ENCODE measurements around the gene PEX14. TPM values are rescaled to one million over a fixed set of nuclear protein-coding genes. Genes with fewer than 3 reads are reported as not detected.
"Not testable (repeated sequence)": the region's sequence is repeated elsewhere in the genome, so short reads cannot be mapped to it uniquely, and the experiment has no call there.

The PEX14 gene
- total RNA-seq, 1 donor from 2014 or later = 21.6 TPM

- H3K27ac ChIP-seq = no peak overlapping the region
- DNase-seq (ENCODE audit: extremely low spot score in 2 of 2) = no peak
- H3K4me1 ChIP-seq = peaks cover 4% of the 10 kb centered on the region
- no peaks in the 10 kb centered on the region for H3K27me3 ChIP-seq
- no peak overlapping the region for H3K4me3 ChIP-seq
- H3K36me3 ChIP-seq = no peaks in the 10 kb centered on the region
- TF ChIP-seq POLR2A (IDR thresholded peaks at IDR 0.05) (no peak), CTCF (IDR thresholded peaks at IDR 0.05) (no peak), POLR2AphosphoS5 (IDR thresholded peaks at IDR 0.05; ENCODE audit: insufficient read depth in 1 of 2, low read depth in 1 of 2) (no peak)
- intact Hi-C loops (cut with DNase I) = no loop called here
- H3K9me3 ChIP-seq = no peaks in the 10 kb centered on the region
Measured at GRCh38 chr1:10502206-10502605, 27.5 kb downstream of the PEX14 start.

GRCh38 chr1:10504249-10504648, 29.5 kb downstream of the PEX14 start:
- intact Hi-C loops (cut with DNase I) = no loop called here
- DNase-seq (ENCODE audit: extremely low spot score in 2 of 2) = no peak

GRCh38 chr1:10506046-10506676, 31.4 kb downstream of the PEX14 start:
- H3K27ac ChIP-seq; H3K27me3 ChIP-seq; H3K36me3 ChIP-seq; H3K4me3 ChIP-seq; intact Hi-C loops (cut with DNase I); H3K9me3 ChIP-seq; DNase-seq (ENCODE audit: extremely low spot score in 2 of 2): not testable (repeated sequence)
- peaks cover 21% of the 10 kb centered on the region for H3K4me1 ChIP-seq

More at GRCh38 chr1:10504249-10504648, 29.5 kb downstream of the PEX14 start:
- peaks cover 4% of the 10 kb centered on the region for H3K4me1 ChIP-seq
- H3K27me3 ChIP-seq = no peaks in the 10 kb centered on the region
- H3K4me3 ChIP-seq = no peak overlapping the region
- no peaks in the 10 kb centered on the region for H3K36me3 ChIP-seq
- TF ChIP-seq CTCF (IDR thresholded peaks at IDR 0.05) (no peak), POLR2AphosphoS5 (IDR thresholded peaks at IDR 0.05; ENCODE audit: insufficient read depth in 1 of 2, low read depth in 1 of 2) (no peak), POLR2A (IDR thresholded peaks at IDR 0.05) (no peak)
- H3K9me3 ChIP-seq = no peaks in the 10 kb centered on the region
- no peak overlapping the region for H3K27ac ChIP-seq

- intact Hi-C loops (cut with DNase I) = no loop called here
- Histone ChIP-seq H3K36me3 (no peaks in the 10 kb centered on the region), H3K4me1 (peaks cover 26% of the 10 kb centered on the region), H3K9me3 (no peaks in the 10 kb centered on the region), H3K27ac (no peak overlapping the region), H3K4me3 (no peak overlapping the region), H3K27me3 (no peaks in the 10 kb centered on the region)
- no peak for TF ChIP-seq CTCF (IDR thresholded peaks at IDR 0.05)
- TF ChIP-seq POLR2AphosphoS5 (IDR thresholded peaks at IDR 0.05; ENCODE audit: insufficient read depth in 1 of 2, low read depth in 1 of 2) = no peak
- no peak for TF ChIP-seq POLR2A (IDR thresholded peaks at IDR 0.05)
- DNase-seq (ENCODE audit: extremely low spot score in 2 of 2) = no peak
Measured at GRCh38 chr1:10506677-10507047, 31.9 kb downstream of the PEX14 start.

- TF ChIP-seq POLR2A (IDR thresholded peaks at IDR 0.05) = no peak
- TF ChIP-seq POLR2AphosphoS5 (IDR thresholded peaks at IDR 0.05; ENCODE audit: insufficient read depth in 1 of 2, low read depth in 1 of 2) = peak in 1 of 2 donors; percentile 72
- TF ChIP-seq CTCF (IDR thresholded peaks at IDR 0.05) = peak; percentile 43 to 65 (median 63)
- Histone ChIP-seq H3K27me3 (no peaks in the 10 kb centered on the region), H3K27ac (no peak overlapping the region), H3K4me1 (peaks cover 29% of the 10 kb centered on the region), H3K9me3 (no peaks in the 10 kb centered on the region), H3K4me3 (no peak overlapping the region), H3K36me3 (no peaks in the 10 kb centered on the region)
- intact Hi-C loops (cut with DNase I) = no loop called here
- DNase-seq (ENCODE audit: extremely low spot score in 2 of 2) = no peak
Measured at GRCh38 chr1:10507111-10507879, 32.5 kb downstream of the PEX14 start.
